Cerebellar cortex (tissue), 1 donor: ENCODE measurements around the gene SEMA5A.

ENCODE experiments used
- DNase-seq: peaks from one replicate; pipeline ENCODE4 v3.0.0-alpha.2; 2015; ENCODE audit warnings: low spot score

The SEMA5A gene

GRCh38 chr5:9545136-9545991 is 511 bp downstream of the SEMA5A start:
- no peak for DNase-seq

DNA sequence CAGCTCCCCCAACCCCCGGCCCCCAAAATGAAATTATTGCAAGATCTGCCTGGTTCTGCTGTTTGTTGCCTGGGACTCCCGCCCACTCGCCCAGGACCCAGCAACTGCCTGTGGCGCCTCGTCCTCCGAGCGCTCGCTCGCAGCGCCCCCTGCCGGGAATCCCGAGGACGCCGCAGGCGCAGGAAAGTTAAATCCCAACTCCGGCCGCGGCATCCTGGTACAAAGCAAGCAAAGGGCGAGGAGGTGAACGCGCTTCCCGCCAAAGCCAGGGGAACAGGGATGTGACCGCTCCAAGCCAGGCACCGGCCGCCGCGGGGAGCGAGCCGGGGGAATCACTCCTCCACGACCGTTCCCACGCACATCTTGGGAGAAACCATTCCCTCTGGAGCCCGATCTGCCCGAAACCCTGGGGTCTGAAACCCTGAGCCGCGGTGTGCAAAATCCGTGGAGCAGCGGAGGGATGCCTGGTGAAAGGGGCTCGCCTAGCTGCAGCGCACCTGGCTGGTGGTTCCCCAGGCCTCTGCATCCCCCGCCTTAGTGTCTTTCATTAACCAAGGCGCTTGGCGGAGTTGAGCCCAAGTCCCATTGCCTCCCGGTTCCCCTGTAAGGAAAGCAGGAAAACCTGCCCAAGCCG is 1.3 kb downstream of the SEMA5A start:
- DNase-seq, result peak; percentile 51

GRCh38 chr5:9544056-9544455 is 1.8 kb downstream of the SEMA5A start:
- no peak for DNase-seq

- no peak for DNase-seq
Observed at GRCh38 chr5:9543311-9543920, 2.5 kb downstream of the SEMA5A start.

DNA sequence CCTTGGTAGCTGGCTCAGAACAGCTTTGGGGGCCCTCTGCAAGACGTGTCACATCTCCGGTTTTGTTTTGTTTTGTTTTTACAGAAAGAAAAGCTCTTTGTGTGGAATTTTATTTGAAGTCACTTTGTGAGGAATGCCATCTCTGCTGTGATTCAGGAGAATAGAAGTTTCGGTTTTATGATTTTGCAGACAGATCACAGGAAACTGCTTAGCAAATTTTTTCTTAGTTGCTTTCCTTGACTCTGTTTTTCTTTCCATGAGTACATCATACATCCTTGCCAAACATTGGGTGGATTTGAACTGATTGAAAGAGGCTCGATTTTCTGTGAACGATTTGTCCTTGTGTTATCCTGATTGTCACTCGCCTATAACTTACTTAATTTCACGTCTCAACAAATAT is 5.1 kb downstream of the SEMA5A start:
- DNase-seq, result no peak

DNA sequence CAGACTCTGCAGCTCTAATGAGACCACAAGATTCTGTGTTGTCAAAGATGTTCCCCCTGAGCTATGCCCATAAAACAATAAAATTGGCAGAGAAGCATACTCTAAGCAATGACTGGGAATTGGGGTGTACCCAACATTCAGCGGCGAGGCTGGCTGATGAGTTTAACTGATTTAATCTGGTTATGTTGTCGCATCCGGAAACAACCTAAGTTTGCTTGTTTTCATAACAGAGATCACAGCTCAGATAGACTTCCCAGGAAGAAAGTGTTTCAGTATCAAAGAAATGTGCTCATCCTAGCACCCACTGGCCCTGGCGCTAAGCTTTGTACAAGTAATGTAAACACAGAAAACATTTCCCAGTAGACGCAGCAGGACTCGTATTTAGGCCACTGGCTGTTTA is 7.4 kb downstream of the SEMA5A start:
- no peak for DNase-seq

- DNase-seq, result no peak
Observed at GRCh38 chr5:9537223-9538141, 8.4 kb downstream of the SEMA5A start.

- DNase-seq, result no peak
Observed at GRCh38 chr5:9536717-9537116, 9.2 kb downstream of the SEMA5A start.

GRCh38 chr5:9534881-9535517 is 10.9 kb downstream of the SEMA5A start:
- DNase-seq, result no peak

- DNase-seq, result no peak
Observed at GRCh38 chr5:9533562-9534364, 12.1 kb downstream of the SEMA5A start.

DNA sequence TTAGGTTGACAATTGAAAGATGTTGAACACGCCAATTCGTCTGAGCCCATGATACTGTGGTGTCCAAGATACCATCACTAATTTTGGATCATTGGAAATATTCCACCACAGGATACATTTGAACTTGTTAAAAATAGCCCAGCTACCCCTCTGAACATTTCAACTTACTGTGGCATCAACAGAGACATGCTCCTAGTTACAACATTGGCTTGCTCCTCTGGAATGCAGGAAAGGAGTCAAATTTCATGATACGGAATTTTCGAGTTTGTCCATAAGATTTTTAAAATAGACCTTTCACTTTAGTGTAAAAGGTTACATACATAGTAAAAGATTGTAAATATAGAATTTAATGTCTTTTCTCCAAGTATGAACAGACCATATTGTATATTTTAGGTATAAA is 12.8 kb downstream of the SEMA5A start:
- no peak for DNase-seq

- no peak for DNase-seq
Observed at GRCh38 chr5:9529513-9529912, 16.4 kb downstream of the SEMA5A start.

DNA sequence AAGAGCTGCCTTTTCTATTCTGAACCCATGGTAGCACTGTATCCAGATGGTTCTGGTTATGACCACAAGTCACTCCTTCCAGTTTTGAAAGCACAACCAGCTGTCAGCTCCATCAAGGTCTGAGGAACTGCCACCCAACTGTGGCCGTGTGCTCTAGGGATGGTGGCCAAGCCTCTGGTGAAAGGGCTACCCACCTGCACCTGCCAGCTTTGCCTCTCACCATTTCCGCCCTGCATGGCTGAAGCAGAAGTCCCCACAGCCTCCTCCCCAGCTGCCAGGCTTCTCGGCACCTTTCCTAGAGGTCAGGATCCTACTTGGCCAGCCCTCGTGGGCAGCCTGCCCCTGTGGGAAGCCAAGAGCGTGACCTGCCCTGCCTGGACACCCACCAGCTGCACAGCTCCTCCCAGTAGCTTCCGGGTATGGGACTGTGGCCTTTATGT is 16.8 kb downstream of the SEMA5A start:
- no peak for DNase-seq

DNA sequence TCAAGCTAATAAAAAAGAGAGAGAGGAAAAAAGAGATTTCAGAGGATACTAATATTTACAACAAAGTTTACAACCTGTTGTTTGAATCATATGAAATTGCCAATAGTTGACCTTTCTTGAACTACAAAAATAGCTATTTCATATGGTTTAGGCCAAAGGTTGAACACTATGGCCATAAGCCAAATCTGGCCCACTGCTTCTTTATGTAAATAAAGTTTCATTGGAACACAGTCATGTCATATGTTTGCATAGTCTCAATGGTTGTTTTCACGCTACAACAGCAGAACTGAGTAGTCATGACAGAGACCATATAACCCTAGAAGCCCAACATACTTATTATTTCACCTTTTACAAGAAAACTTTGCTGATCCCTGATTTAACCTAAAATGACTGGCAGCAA is 20.9 kb downstream of the SEMA5A start:
- DNase-seq, result no peak

DNA sequence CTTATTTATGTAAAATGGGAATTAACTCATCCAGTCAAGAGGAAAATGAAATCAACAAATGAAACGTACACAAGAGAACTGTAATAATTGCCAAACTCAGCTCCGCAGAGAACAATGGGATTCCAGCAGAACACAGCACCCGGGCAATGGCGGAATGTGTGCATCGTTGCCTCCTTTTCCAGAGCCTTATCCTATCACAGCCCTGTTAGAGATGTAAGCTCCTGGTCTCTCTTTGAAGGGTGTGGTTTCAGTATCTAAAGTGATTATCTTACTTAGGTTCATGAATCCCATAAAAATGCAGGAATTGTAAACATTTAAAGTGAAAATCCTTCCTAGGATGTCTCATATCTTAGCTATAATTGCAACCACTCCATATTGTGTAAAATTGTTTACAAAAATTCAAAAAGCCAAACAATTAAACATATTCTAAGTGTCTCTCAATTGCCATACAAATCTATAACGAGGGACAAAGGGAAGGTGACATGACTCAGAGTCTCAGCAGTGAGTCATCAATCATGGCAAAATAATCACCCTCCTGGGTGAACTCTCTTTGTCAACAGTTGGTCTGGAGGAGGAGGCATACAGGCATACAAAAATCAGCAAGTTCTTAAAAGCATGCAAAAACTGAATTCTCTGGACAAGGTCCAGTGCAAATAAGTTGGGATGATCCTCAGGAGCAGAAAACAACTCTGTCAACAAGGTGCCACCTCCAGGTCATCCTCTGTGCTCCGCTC is 22.6 kb downstream of the SEMA5A start:
- no peak for DNase-seq

- no peak for DNase-seq
Observed at GRCh38 chr5:9519537-9519936, 26.3 kb downstream of the SEMA5A start.

GRCh38 chr5:9516591-9516990 is 29.3 kb downstream of the SEMA5A start:
- no peak for DNase-seq

DNA sequence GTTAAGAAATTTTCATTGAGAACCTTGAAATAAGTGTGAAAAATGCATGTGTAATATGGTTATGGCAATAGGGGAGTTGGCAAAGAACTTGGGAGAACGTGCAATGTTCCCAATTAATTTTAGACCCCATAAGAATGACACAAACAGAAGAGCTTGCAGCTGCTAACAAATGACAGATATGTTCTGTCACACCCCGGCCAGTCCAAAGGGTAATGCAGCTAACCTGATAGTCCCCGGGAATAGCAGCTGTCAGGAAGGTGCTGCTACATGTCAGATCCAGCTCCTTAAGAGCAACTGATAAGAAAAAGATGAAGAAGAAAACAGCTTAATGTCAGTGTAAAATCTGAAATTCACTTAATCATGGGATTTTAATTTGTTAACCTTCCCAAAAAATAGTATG is 30.4 kb downstream of the SEMA5A start:
- DNase-seq, result no peak

DNA sequence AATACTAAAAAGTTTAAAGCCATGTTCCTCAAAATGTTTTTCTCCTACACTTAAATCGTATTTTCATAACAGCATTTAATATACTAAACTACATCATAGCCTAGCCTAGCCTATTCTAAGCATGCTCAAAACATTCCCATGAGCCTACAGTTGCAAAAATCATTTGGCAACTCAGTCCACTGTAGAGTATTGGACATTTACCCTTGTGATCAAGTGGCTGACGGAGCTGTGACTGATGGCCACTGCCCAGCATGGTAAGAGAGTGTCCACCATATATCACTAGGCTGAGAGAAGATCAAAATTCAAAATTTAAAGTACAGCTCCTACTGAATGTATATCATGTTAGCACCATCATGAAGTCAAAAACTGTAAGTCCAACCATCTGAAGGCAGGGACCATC is 30.9 kb downstream of the SEMA5A start:
- no peak for DNase-seq

- DNase-seq, result no peak
Observed at GRCh38 chr5:9513827-9514226, 32.0 kb downstream of the SEMA5A start.
